ENCODE data around the gene SAMD15. TPM values are rescaled to one million over a fixed set of nuclear protein-coding genes. Genes with fewer than 3 reads are reported as not detected.
"Not testable (repeated sequence)": the region's sequence is repeated elsewhere in the genome, so short reads cannot be mapped to it uniquely, and the experiment has no call there.

SAMD15 gene
- total RNA-seq, 1 donor from 2014 or later = 0.29 TPM

GRCh38 chr14:77400216-77400615 lies 23.0 kb downstream of the SAMD15 start:
- intact Hi-C loops (cut with micrococcal nuclease) = no loop called here
- no peaks in the 10 kb centered on the region for H3K27me3 Mint-ChIP-seq (ENCODE audit: insufficient read depth)
- DNase-seq (ENCODE audit: low spot score) = no peak
- H3K36me3 Mint-ChIP-seq (ENCODE audit: low read depth) = no peaks in the 10 kb centered on the region
- no peak overlapping the region for H3K4me3 Mint-ChIP-seq
- H3K4me1 Mint-ChIP-seq (ENCODE audit: low read depth) = no peaks in the 10 kb centered on the region
- H3K27ac Mint-ChIP-seq = no peak overlapping the region
- H3K9me3 Mint-ChIP-seq = peaks cover 5% of the 10 kb centered on the region

GRCh38 chr14:77403768-77404167 lies 26.6 kb downstream of the SAMD15 start:
- Mint-ChIP-seq H3K9me3 (no peaks in the 10 kb centered on the region), H3K4me3 (no peak overlapping the region), H3K4me1 (ENCODE audit: low read depth) (peaks cover 18% of the 10 kb centered on the region), H3K36me3 (ENCODE audit: low read depth) (no peaks in the 10 kb centered on the region), H3K27ac (no peak overlapping the region), H3K27me3 (ENCODE audit: insufficient read depth) (no peaks in the 10 kb centered on the region)
- no peak for DNase-seq (ENCODE audit: low spot score)
- intact Hi-C loops (cut with micrococcal nuclease) = no loop called here

GRCh38 chr14:77406086-77406485 lies 28.9 kb downstream of the SAMD15 start:
- H3K4me3 Mint-ChIP-seq = no peak overlapping the region
- peaks cover 18% of the 10 kb centered on the region for H3K4me1 Mint-ChIP-seq (ENCODE audit: low read depth)
- H3K9me3 Mint-ChIP-seq = no peaks in the 10 kb centered on the region
- no peaks in the 10 kb centered on the region for H3K27me3 Mint-ChIP-seq (ENCODE audit: insufficient read depth)
- H3K27ac Mint-ChIP-seq = no peak overlapping the region
- no peaks in the 10 kb centered on the region for H3K36me3 Mint-ChIP-seq (ENCODE audit: low read depth)
- DNase-seq (ENCODE audit: low spot score) = no peak
- intact Hi-C loops (cut with micrococcal nuclease) = no loop called here

GRCh38 chr14:77406718-77407117 lies 29.5 kb downstream of the SAMD15 start:
- H3K27me3 Mint-ChIP-seq (ENCODE audit: insufficient read depth) = no peaks in the 10 kb centered on the region
- no peaks in the 10 kb centered on the region for H3K36me3 Mint-ChIP-seq (ENCODE audit: low read depth)
- H3K9me3 Mint-ChIP-seq = no peaks in the 10 kb centered on the region
- H3K4me1 Mint-ChIP-seq (ENCODE audit: low read depth) = peaks cover 18% of the 10 kb centered on the region
- no peak for DNase-seq (ENCODE audit: low spot score)
- H3K27ac Mint-ChIP-seq = peak overlapping the region; percentile 20
- no peak overlapping the region for H3K4me3 Mint-ChIP-seq
- intact Hi-C loops (cut with micrococcal nuclease) = no loop called here

- intact Hi-C loops (cut with micrococcal nuclease) = no loop called here
- Mint-ChIP-seq H3K9me3 (no peaks in the 10 kb centered on the region), H3K36me3 (ENCODE audit: low read depth) (no peaks in the 10 kb centered on the region), H3K27me3 (ENCODE audit: insufficient read depth) (no peaks in the 10 kb centered on the region), H3K27ac (peak overlapping the region; percentile 20), H3K4me1 (ENCODE audit: low read depth) (peaks cover 18% of the 10 kb centered on the region), H3K4me3 (no peak overlapping the region)
- no peak for DNase-seq (ENCODE audit: low spot score)
These were observed 30.0 kb downstream of the SAMD15 start for GRCh38 chr14:77407158-77407557.

- intact Hi-C loops (cut with micrococcal nuclease) = no loop called here
- DNase-seq (ENCODE audit: low spot score) = no peak
These were observed 32.0 kb downstream of the SAMD15 start for GRCh38 chr14:77409131-77409533.

GRCh38 chr14:77415403-77416030 lies 38.3 kb downstream of the SAMD15 start:
- intact Hi-C loops (cut with micrococcal nuclease); H3K27ac Mint-ChIP-seq; H3K27me3 Mint-ChIP-seq (ENCODE audit: insufficient read depth); H3K4me3 Mint-ChIP-seq; DNase-seq (ENCODE audit: low spot score); H3K4me1 Mint-ChIP-seq (ENCODE audit: low read depth); H3K36me3 Mint-ChIP-seq (ENCODE audit: low read depth): not testable (repeated sequence)
- H3K9me3 Mint-ChIP-seq = peaks cover 11% of the 10 kb centered on the region

More at GRCh38 chr14:77409131-77409533, 32.0 kb downstream of the SAMD15 start:
- Mint-ChIP-seq H3K27ac (no peak overlapping the region), H3K36me3 (ENCODE audit: low read depth) (no peaks in the 10 kb centered on the region), H3K4me1 (ENCODE audit: low read depth) (peaks cover 18% of the 10 kb centered on the region), H3K4me3 (no peak overlapping the region), H3K9me3 (no peaks in the 10 kb centered on the region), H3K27me3 (ENCODE audit: insufficient read depth) (no peaks in the 10 kb centered on the region)

- H3K27ac Mint-ChIP-seq; H3K36me3 Mint-ChIP-seq (ENCODE audit: low read depth); H3K4me3 Mint-ChIP-seq; intact Hi-C loops (cut with micrococcal nuclease); H3K4me1 Mint-ChIP-seq (ENCODE audit: low read depth); DNase-seq (ENCODE audit: low spot score); H3K27me3 Mint-ChIP-seq (ENCODE audit: insufficient read depth): not testable (repeated sequence)
- peaks cover 11% of the 10 kb centered on the region for H3K9me3 Mint-ChIP-seq
These were observed 38.9 kb downstream of the SAMD15 start for GRCh38 chr14:77416098-77416497.

- Mint-ChIP-seq H3K4me1 (ENCODE audit: low read depth) (no peaks in the 10 kb centered on the region), H3K4me3 (no peak overlapping the region), H3K9me3 (peaks cover 11% of the 10 kb centered on the region), H3K36me3 (ENCODE audit: low read depth) (peaks cover 13% of the 10 kb centered on the region), H3K27ac (no peak overlapping the region), H3K27me3 (ENCODE audit: insufficient read depth) (no peaks in the 10 kb centered on the region)
- intact Hi-C loops (cut with micrococcal nuclease) = no loop called here
- no peak for DNase-seq (ENCODE audit: low spot score)
These were observed 39.7 kb downstream of the SAMD15 start for GRCh38 chr14:77416836-77417235.

- intact Hi-C loops (cut with micrococcal nuclease) = no loop called here
- Mint-ChIP-seq H3K27me3 (ENCODE audit: insufficient read depth) (no peaks in the 10 kb centered on the region), H3K4me3 (no peak overlapping the region), H3K36me3 (ENCODE audit: low read depth) (peaks cover 28% of the 10 kb centered on the region), H3K27ac (no peak overlapping the region), H3K9me3 (peaks cover 11% of the 10 kb centered on the region), H3K4me1 (ENCODE audit: low read depth) (no peaks in the 10 kb centered on the region)
- no peak for DNase-seq (ENCODE audit: low spot score)
These were observed 44.0 kb downstream of the SAMD15 start for GRCh38 chr14:77421201-77421600.

GRCh38 chr14:77423423-77423822 lies 46.2 kb downstream of the SAMD15 start, which contains the start of gene NOXRED1:
Gene NOXRED1 (minus strand): TSS chr14:77423523. CDS start chr14:77422889, 634 bp downstream.
- no peak for DNase-seq (ENCODE audit: low spot score)
- Mint-ChIP-seq H3K4me1 (ENCODE audit: low read depth) (no peaks in the 10 kb centered on the region), H3K27me3 (ENCODE audit: insufficient read depth) (no peaks in the 10 kb centered on the region), H3K9me3 (peaks cover 11% of the 10 kb centered on the region), H3K4me3 (no peak within 1 kb of the TSS), H3K36me3 (ENCODE audit: low read depth) (peaks cover 39% of the 10 kb centered on the region), H3K27ac (no peak within 1 kb of the TSS)
- intact Hi-C loops (cut with micrococcal nuclease) = no loop called here

- Mint-ChIP-seq H3K4me1 (ENCODE audit: low read depth) (no peaks in the 10 kb centered on the region), H3K27me3 (ENCODE audit: insufficient read depth) (no peaks in the 10 kb centered on the region), H3K36me3 (ENCODE audit: low read depth) (peaks cover 47% of the 10 kb centered on the region), H3K27ac (no peak overlapping the region), H3K9me3 (peaks cover 3% of the 10 kb centered on the region), H3K4me3 (no peak overlapping the region)
- no peak for DNase-seq (ENCODE audit: low spot score)
- intact Hi-C loops (cut with micrococcal nuclease) = no loop called here
These were observed 47.7 kb downstream of the SAMD15 start for GRCh38 chr14:77424862-77425261.

- intact Hi-C loops (cut with micrococcal nuclease) = no loop called here
- no peak for DNase-seq (ENCODE audit: low spot score)
- no peak overlapping the region for H3K27ac Mint-ChIP-seq
- H3K36me3 Mint-ChIP-seq (ENCODE audit: low read depth) = peaks cover 42% of the 10 kb centered on the region
- H3K4me1 Mint-ChIP-seq (ENCODE audit: low read depth) = no peaks in the 10 kb centered on the region
- no peaks in the 10 kb centered on the region for H3K9me3 Mint-ChIP-seq
- no peak overlapping the region for H3K4me3 Mint-ChIP-seq
- H3K27me3 Mint-ChIP-seq (ENCODE audit: insufficient read depth) = no peaks in the 10 kb centered on the region
These were observed 49.2 kb downstream of the SAMD15 start for GRCh38 chr14:77426396-77426795.

- Mint-ChIP-seq H3K36me3 (ENCODE audit: low read depth) (peaks cover 24% of the 10 kb centered on the region), H3K4me1 (ENCODE audit: low read depth) (no peaks in the 10 kb centered on the region), H3K4me3 (no peak overlapping the region), H3K27ac (no peak overlapping the region), H3K27me3 (ENCODE audit: insufficient read depth) (no peaks in the 10 kb centered on the region), H3K9me3 (no peaks in the 10 kb centered on the region)
- intact Hi-C loops (cut with micrococcal nuclease) = no loop called here
- no peak for DNase-seq (ENCODE audit: low spot score)
These were observed 58.9 kb downstream of the SAMD15 start for GRCh38 chr14:77436042-77436441.
